ENCODE measurements around the gene DCHS1. TPM values are rescaled to one million over a fixed set of nuclear protein-coding genes. Genes with fewer than 3 reads are reported as not detected.

The DCHS1 gene
- total and polyA plus RNA-seq, 4 donors: 6.0 to 39.9 (median 11.5) TPM

DNA sequence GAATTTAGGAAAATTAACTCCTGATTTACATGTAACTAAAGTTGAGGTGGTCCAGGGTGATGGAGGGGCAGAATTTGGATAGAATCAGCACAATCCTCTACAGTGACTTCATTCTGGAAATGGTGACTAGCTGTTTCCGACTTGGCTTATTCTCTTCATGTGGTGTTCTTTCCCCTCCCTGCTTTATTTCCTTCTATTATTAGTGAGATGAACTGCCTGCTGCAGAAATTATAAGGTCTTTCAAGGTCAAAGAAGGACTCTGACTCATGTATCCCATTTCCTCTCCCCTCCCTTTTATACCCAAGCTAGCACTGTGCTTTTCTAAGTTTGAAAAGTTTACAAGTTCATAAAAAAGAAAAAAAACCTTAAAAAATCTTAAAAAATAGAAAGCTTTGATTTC is 39.8 kb upstream of the DCHS1 start:
- no peak overlapping the region for H3K4me3 ChIP-seq
- no peaks in the 10 kb centered on the region for H3K27me3 ChIP-seq (ENCODE audit: control insufficient read depth in 3 of 3, insufficient read depth in 3 of 3, low read length in 2 of 3)
- H3K27ac ChIP-seq (ENCODE audit: low read depth in 1 of 2, low read length in 1 of 2): peak overlapping the region in 1 of 2 donors; percentile 72
- H3K9ac ChIP-seq (ENCODE audit: insufficient read depth in 1 of 2, low read length in 2 of 2): peak overlapping the region in 1 of 2 donors; percentile 42
- H3K4me1 ChIP-seq (ENCODE audit: control insufficient read depth in 5 of 5, insufficient read depth in 5 of 5, low read length in 5 of 5): peaks cover 0 to 13% (median 0%) of the 10 kb centered on the region in 5 donors
- DNase-seq (peak in 2 of 3 donors; percentile 43 to 46), ATAC-seq (ENCODE audit: insufficient read depth, low FRiP score) (peak; percentile 41)
- TF ChIP-seq CTCF (IDR thresholded peaks at IDR 0.05; ENCODE audit: control extremely low read depth, extremely low read depth): no peak
- no peaks in the 10 kb centered on the region for H3K9me3 ChIP-seq (ENCODE audit: control insufficient read depth in 4 of 4, insufficient read depth in 3 of 4, low read length in 3 of 4)
- H3K36me3 ChIP-seq (ENCODE audit: control insufficient read depth in 4 of 4, insufficient read depth in 4 of 4, low read length in 4 of 4): no peaks in the 10 kb centered on the region
- 41 to 54% methylated on average over 1 of the region's 1 CpG for WGBS, 2 donors

DNA sequence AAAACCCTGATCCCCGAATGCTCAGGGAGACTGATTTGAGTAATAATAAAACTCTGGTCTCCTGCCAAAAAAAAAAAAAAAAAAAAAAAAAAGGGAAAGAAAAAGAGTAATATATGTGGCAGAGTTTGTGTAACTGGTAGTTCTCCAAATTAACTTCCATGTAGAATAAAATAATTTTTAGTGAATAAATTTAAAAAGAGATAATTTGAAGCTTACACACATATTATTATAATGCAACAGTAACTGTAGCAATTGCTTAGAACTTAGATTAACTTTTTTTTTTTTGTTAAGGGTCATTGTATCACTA is 38.6 kb upstream of the DCHS1 start:
- Histone ChIP-seq H3K36me3 (ENCODE audit: control insufficient read depth in 4 of 4, insufficient read depth in 4 of 4, low read length in 4 of 4) (no peaks in the 10 kb centered on the region), H3K4me1 (ENCODE audit: control insufficient read depth in 5 of 5, insufficient read depth in 5 of 5, low read length in 5 of 5) (peaks cover 0 to 13% (median 0%) of the 10 kb centered on the region in 5 donors), H3K9me3 (ENCODE audit: control insufficient read depth in 4 of 4, insufficient read depth in 3 of 4, low read length in 3 of 4) (no peaks in the 10 kb centered on the region), H3K9ac (ENCODE audit: insufficient read depth in 1 of 2, low read length in 2 of 2) (no peak overlapping the region), H3K27ac (ENCODE audit: low read depth in 1 of 2, low read length in 1 of 2) (peak overlapping the region in 1 of 2 donors; percentile 61), H3K4me3 (no peak overlapping the region), H3K27me3 (ENCODE audit: control insufficient read depth in 3 of 3, insufficient read depth in 3 of 3, low read length in 2 of 3) (no peaks in the 10 kb centered on the region)
- no peak for TF ChIP-seq CTCF (IDR thresholded peaks at IDR 0.05; ENCODE audit: control extremely low read depth, extremely low read depth)
- DNase-seq: peak in 1 of 3 donors; percentile 6
- ATAC-seq (ENCODE audit: insufficient read depth, low FRiP score): no peak
- WGBS, 2 donors: 12 to 35% methylated on average over 1 of the region's 1 CpG

DNA sequence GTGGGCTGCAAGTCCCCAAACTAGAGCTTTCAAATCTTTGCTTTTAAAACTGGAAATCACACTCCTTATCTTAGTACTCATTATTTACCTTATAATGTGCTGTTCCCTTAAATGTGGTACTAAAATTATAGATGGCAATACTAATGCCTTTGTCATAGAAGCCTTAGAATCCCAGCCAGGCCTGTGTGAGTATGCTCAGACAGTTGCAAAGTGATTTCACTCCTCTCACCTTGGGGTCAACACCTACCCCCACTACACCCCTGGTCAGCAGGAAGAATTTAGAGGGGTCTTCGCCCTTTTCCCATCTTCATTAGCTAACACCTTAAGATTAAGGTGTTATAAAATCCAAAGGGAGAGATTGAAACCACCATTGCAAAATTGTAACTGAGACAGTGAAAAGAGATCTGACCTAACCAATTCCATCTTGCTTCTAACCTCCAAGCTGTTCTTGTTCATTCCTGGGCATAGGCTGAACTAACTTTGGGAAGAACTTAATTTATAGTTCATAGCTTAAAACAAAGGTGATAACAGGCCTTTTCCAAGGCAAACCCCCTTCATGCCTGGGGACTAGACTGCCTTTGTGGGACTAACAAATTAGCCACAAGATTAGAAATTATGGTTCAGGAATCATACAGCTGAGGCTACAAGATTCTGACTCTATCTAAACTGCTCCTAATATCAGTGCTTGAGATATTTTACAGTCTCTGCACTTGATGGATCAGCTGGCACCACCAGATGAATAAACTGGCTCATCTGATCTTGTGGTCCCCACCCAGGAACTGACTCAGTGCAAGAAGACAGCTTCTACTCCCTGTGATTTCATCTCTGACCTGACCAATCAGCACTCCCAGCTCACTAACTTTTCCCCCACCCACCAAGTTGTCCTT is 38.0 kb upstream of the DCHS1 start:
- TF ChIP-seq CTCF (IDR thresholded peaks at IDR 0.05; ENCODE audit: control extremely low read depth, extremely low read depth): no peak
- H3K27ac ChIP-seq (ENCODE audit: low read depth in 1 of 2, low read length in 1 of 2): peak overlapping the region in 1 of 2 donors; percentile 61
- H3K9ac ChIP-seq (ENCODE audit: insufficient read depth in 1 of 2, low read length in 2 of 2): no peak overlapping the region
- peaks cover 0 to 13% (median 0%) of the 10 kb centered on the region in 5 donors for H3K4me1 ChIP-seq (ENCODE audit: control insufficient read depth in 5 of 5, insufficient read depth in 5 of 5, low read length in 5 of 5)
- H3K27me3 ChIP-seq (ENCODE audit: control insufficient read depth in 3 of 3, insufficient read depth in 3 of 3, low read length in 2 of 3): no peaks in the 10 kb centered on the region
- 83 to 98% methylated on average over 1 of the region's 1 CpG for WGBS, 2 donors
- ATAC-seq (ENCODE audit: insufficient read depth, low FRiP score) (peak; percentile 60), DNase-seq (no peak)
- H3K9me3 ChIP-seq (ENCODE audit: control insufficient read depth in 4 of 4, insufficient read depth in 3 of 4, low read length in 3 of 4): no peaks in the 10 kb centered on the region
- H3K4me3 ChIP-seq: no peak overlapping the region
- H3K36me3 ChIP-seq (ENCODE audit: control insufficient read depth in 4 of 4, insufficient read depth in 4 of 4, low read length in 4 of 4): no peaks in the 10 kb centered on the region
